Adipocyte (in vitro differentiated cells): ENCODE results near the gene SSC5D.

Source experiments
- DNase-seq: peaks from one replicate; pipeline ENCODE4 v3.0.0-alpha.2; 2015; ENCODE audit warnings: low read depth
- H3K27me3 ChIP-seq: replicated peaks from 2 replicates; pipeline ENCODE4 v1.7.0; 2013; ENCODE audit warnings: mild to moderate bottlenecking, low read length, moderate library complexity; ENCODE audit not compliant: control insufficient read depth, insufficient read depth
- H3K36me3 ChIP-seq: 2 replicates; pipeline ENCODE4 v1.7.0; 2013; ENCODE audit warnings: low read length, mild to moderate bottlenecking, moderate library complexity; ENCODE audit not compliant: control insufficient read depth, insufficient read depth, severe bottlenecking
- H3K4me1 ChIP-seq: 2 replicates; pipeline ENCODE4 v1.7.0; 2013; ENCODE audit warnings: mild to moderate bottlenecking, low read length, moderate library complexity; ENCODE audit not compliant: control insufficient read depth, insufficient read depth
- H3K4me3 ChIP-seq: 2 replicates; pipeline ENCODE4 v1.7.0; 2013; ENCODE audit warnings: mild to moderate bottlenecking, low read length, moderate library complexity
- H3K9ac ChIP-seq: 2 replicates; pipeline ENCODE4 v1.7.0; 2013; ENCODE audit warnings: mild to moderate bottlenecking, low read length, moderate library complexity
- H3K9me3 ChIP-seq: 2 replicates; pipeline ENCODE4 v1.7.0; 2013; ENCODE audit warnings: mild to moderate bottlenecking, low read length, moderate library complexity; ENCODE audit not compliant: control insufficient read depth

SSC5D gene

GRCh38 chr19:55485439-55486011 is 2.7 kb upstream of the SSC5D start:
- peaks cover 45% of the 10 kb centered on the region for H3K4me1 ChIP-seq
- peak overlapping the region; percentile 77 for H3K9ac ChIP-seq
- no peaks in the 10 kb centered on the region for H3K27me3 ChIP-seq
- peaks cover 6% of the 10 kb centered on the region for H3K36me3 ChIP-seq
- H3K9me3 ChIP-seq, result no peaks in the 10 kb centered on the region
- no peak for DNase-seq
- H3K4me3 ChIP-seq, result peak overlapping the region; percentile 79

GRCh38 chr19:55486043-55486970 is 1.9 kb upstream of the SSC5D start:
- Histone ChIP-seq H3K9ac (peak overlapping the region; percentile 75), H3K4me1 (peaks cover 49% of the 10 kb centered on the region), H3K9me3 (no peaks in the 10 kb centered on the region), H3K27me3 (no peaks in the 10 kb centered on the region), H3K36me3 (peaks cover 6% of the 10 kb centered on the region), H3K4me3 (peak overlapping the region; percentile 79)
- no peak for DNase-seq

- Histone ChIP-seq H3K36me3 (peaks cover 6% of the 10 kb centered on the region), H3K4me1 (peaks cover 58% of the 10 kb centered on the region), H3K9me3 (no peaks in the 10 kb centered on the region), H3K9ac (peak overlapping the region; percentile 75), H3K4me3 (peak overlapping the region; percentile 32), H3K27me3 (no peaks in the 10 kb centered on the region)
- DNase-seq, result peak; percentile 87
Observed at GRCh38 chr19:55486971-55487923, 989 bp upstream of the SSC5D start.

GRCh38 chr19:55488986-55489710 is 912 bp downstream of the SSC5D start:
- H3K4me1 ChIP-seq, result peaks cover 70% of the 10 kb centered on the region
- no peaks in the 10 kb centered on the region for H3K9me3 ChIP-seq
- H3K4me3 ChIP-seq, result no peak overlapping the region
- H3K36me3 ChIP-seq, result no peaks in the 10 kb centered on the region
- H3K27me3 ChIP-seq, result no peaks in the 10 kb centered on the region
- peak overlapping the region; percentile 86 for H3K9ac ChIP-seq
- DNase-seq, result no peak

- no peak overlapping the region for H3K4me3 ChIP-seq
- DNase-seq, result no peak
- peak overlapping the region; percentile 58 for H3K9ac ChIP-seq
- H3K9me3 ChIP-seq, result no peaks in the 10 kb centered on the region
- H3K4me1 ChIP-seq, result peaks cover 71% of the 10 kb centered on the region
- H3K27me3 ChIP-seq, result no peaks in the 10 kb centered on the region
- H3K36me3 ChIP-seq, result no peaks in the 10 kb centered on the region
Observed at GRCh38 chr19:55489711-55490477, 1.7 kb downstream of the SSC5D start.

- Histone ChIP-seq H3K9ac (peak overlapping the region; percentile 59), H3K4me1 (peaks cover 66% of the 10 kb centered on the region), H3K36me3 (no peaks in the 10 kb centered on the region), H3K4me3 (no peak overlapping the region), H3K27me3 (no peaks in the 10 kb centered on the region), H3K9me3 (no peaks in the 10 kb centered on the region)
- DNase-seq, result no peak
Observed at GRCh38 chr19:55490478-55491432, 2.5 kb downstream of the SSC5D start.

GRCh38 chr19:55491546-55492360 is 3.5 kb downstream of the SSC5D start:
- Histone ChIP-seq H3K4me3 (no peak overlapping the region), H3K4me1 (peaks cover 57% of the 10 kb centered on the region), H3K9me3 (no peaks in the 10 kb centered on the region), H3K9ac (peak overlapping the region; percentile 59), H3K27me3 (no peaks in the 10 kb centered on the region), H3K36me3 (no peaks in the 10 kb centered on the region)
- DNase-seq, result no peak

GRCh38 chr19:55492362-55492944 is 4.2 kb downstream of the SSC5D start:
- Histone ChIP-seq H3K9me3 (no peaks in the 10 kb centered on the region), H3K4me1 (peaks cover 50% of the 10 kb centered on the region), H3K27me3 (no peaks in the 10 kb centered on the region), H3K9ac (no peak overlapping the region), H3K36me3 (no peaks in the 10 kb centered on the region), H3K4me3 (no peak overlapping the region)
- DNase-seq, result no peak
